Measurements from ENCODE around the gene FANCF.

FANCF gene

GRCh38 chr11:22626573-22627239 is 1.1 kb upstream of the FANCF start:
- no peak for TF ChIP-seq CTCF (IDR thresholded peaks at IDR 0.05; ENCODE audit: insufficient read depth, low read depth, low read length, missing control alignments)
- H3K4me3 ChIP-seq (ENCODE audit: low read length), result no peak overlapping the region
- no peak for DNase-seq (ENCODE audit: low read depth)

GRCh38 chr11:22624742-22625447 is 728 bp downstream of the FANCF start:
- TF ChIP-seq CTCF (IDR thresholded peaks at IDR 0.05; ENCODE audit: insufficient read depth, low read depth, low read length, missing control alignments), result peak; percentile 59
- H3K4me3 ChIP-seq (ENCODE audit: low read length), result peak overlapping the region; percentile 80
- DNase-seq (ENCODE audit: low read depth), result peak; percentile 83

- no peak overlapping the region for H3K4me3 ChIP-seq (ENCODE audit: low read length)
- DNase-seq (ENCODE audit: low read depth), result no peak
- no peak for TF ChIP-seq CTCF (IDR thresholded peaks at IDR 0.05; ENCODE audit: insufficient read depth, low read depth, low read length, missing control alignments)
Measured at GRCh38 chr11:22617868-22618267, 7.8 kb downstream of the FANCF start.

GRCh38 chr11:22603933-22604332 is 21.7 kb downstream of the FANCF start:
- DNase-seq (ENCODE audit: low read depth), result no peak
- H3K4me3 ChIP-seq (ENCODE audit: low read length), result no peak overlapping the region
- TF ChIP-seq CTCF (IDR thresholded peaks at IDR 0.05; ENCODE audit: insufficient read depth, low read depth, low read length, missing control alignments), result no peak

GRCh38 chr11:22602504-22602903 is 23.1 kb downstream of the FANCF start:
- no peak for TF ChIP-seq CTCF (IDR thresholded peaks at IDR 0.05; ENCODE audit: insufficient read depth, low read depth, low read length, missing control alignments)
- no peak for DNase-seq (ENCODE audit: low read depth)
- H3K4me3 ChIP-seq (ENCODE audit: low read length), result no peak overlapping the region

- H3K4me3 ChIP-seq (ENCODE audit: low read length), result no peak overlapping the region
- no peak for TF ChIP-seq CTCF (IDR thresholded peaks at IDR 0.05; ENCODE audit: insufficient read depth, low read depth, low read length, missing control alignments)
- DNase-seq (ENCODE audit: low read depth), result no peak
Measured at GRCh38 chr11:22599458-22599857, 26.2 kb downstream of the FANCF start.
